HEK293T (cell line): ENCODE measurements around the gene CLEC20A.

Source experiments
- CTCF ChIA-PET: fragments of 350-600 bp; formaldehyde crosslinking; extraction: SDS; loops from one replicate; lab custom pipeline; 2021; ENCODE audit warnings: antibody characterized with exemption, inconsistent platforms; lab: Yijun Ruan, JAX
- POLR2A ChIA-PET: fragments of 350-600 bp; formaldehyde crosslinking; extraction: SDS; loops from one replicate; lab custom pipeline; 2020; ENCODE audit warnings: antibody characterized with exemption, inconsistent platforms; lab: Yijun Ruan, JAX
- DNase-seq: peaks from one replicate; pipeline ENCODE4 v3.0.0; 2012; ENCODE audit warnings: mixed read lengths; ENCODE audit errors: extremely low spot score
- ARNT ChIP-seq: fragments of 450-650 bp; IDR thresholded peaks from 2 replicates; pipeline ENCODE4 v1.6.1; 2017; ENCODE audit warnings: mild to moderate bottlenecking
- BHLHE40 ChIP-seq: fragments of 450-650 bp; IDR thresholded peaks from 2 replicates; pipeline ENCODE4 v1.6.1; 2016; ENCODE audit warnings: mild to moderate bottlenecking, moderate library complexity, borderline replicate concordance
- CTBP1 ChIP-seq: fragments of 450-650 bp; IDR thresholded peaks from 2 replicates; pipeline ENCODE4 v1.6.1; 2016; ENCODE audit warnings: borderline replicate concordance
- ELF4 ChIP-seq: fragments of 450-650 bp; IDR thresholded peaks from 2 replicates; pipeline ENCODE4 v1.6.1; 2017; ENCODE audit warnings: antibody characterized with exemption
- FOXA1 ChIP-seq: fragments of 450-650 bp; IDR thresholded peaks from 2 replicates; pipeline ENCODE4 v1.6.1; 2016; ENCODE audit warnings: mild to moderate bottlenecking
- FOXK2 ChIP-seq: fragments of 450-650 bp; IDR thresholded peaks from 2 replicates; pipeline ENCODE4 v1.6.1; 2016; ENCODE audit warnings: mild to moderate bottlenecking
- FOXM1 ChIP-seq: fragments of 450-650 bp; IDR thresholded peaks from 2 replicates; pipeline ENCODE4 v1.6.1; 2017; ENCODE audit warnings: mild to moderate bottlenecking, borderline replicate concordance
- HDGF ChIP-seq: fragments of 450-650 bp; IDR thresholded peaks from 2 replicates; pipeline ENCODE4 v1.6.1; 2017; ENCODE audit warnings: antibody characterized with exemption, borderline replicate concordance
- L3MBTL2 ChIP-seq: fragments of 450-650 bp; conservative IDR thresholded peaks from 2 replicates; pipeline ENCODE4 v1.6.1; 2016; ENCODE audit warnings: mild to moderate bottlenecking
- LEF1 ChIP-seq: fragments of 450-650 bp; IDR thresholded peaks from 2 replicates; pipeline ENCODE4 v1.6.1; 2017; ENCODE audit warnings: mild to moderate bottlenecking, borderline replicate concordance
- NFRKB ChIP-seq: fragments of 450-650 bp; IDR thresholded peaks from 2 replicates; pipeline ENCODE4 v1.6.1; 2016; ENCODE audit warnings: mild to moderate bottlenecking, moderate library complexity
- SP1 ChIP-seq: fragments of 450-650 bp; IDR thresholded peaks from 2 replicates; pipeline ENCODE4 v1.6.1; 2017
- SUZ12 ChIP-seq: fragments of 450-650 bp; IDR thresholded peaks from 2 replicates; pipeline ENCODE4 v1.6.1; 2016; ENCODE audit warnings: mild to moderate bottlenecking
- TARDBP ChIP-seq: fragments of 450-650 bp; IDR thresholded peaks from 2 replicates; pipeline ENCODE4 v1.6.1; 2016
- ZNF384 ChIP-seq: fragments of 450-650 bp; IDR thresholded peaks from 2 replicates; pipeline ENCODE4 v1.6.1; 2016
- TF ChIP-seq, protein P1 (sequence below): fragments of 450-650 bp; IDR thresholded peaks from 2 replicates; pipeline ENCODE4 v1.6.1; 2016

The CLEC20A gene

GRCh38 chr1:178456472-178456871, 40.3 kb downstream of the CLEC20A start:
- TF ChIP-seq ZNF384, result no peak
- TF ChIP-seq, protein P1, sequence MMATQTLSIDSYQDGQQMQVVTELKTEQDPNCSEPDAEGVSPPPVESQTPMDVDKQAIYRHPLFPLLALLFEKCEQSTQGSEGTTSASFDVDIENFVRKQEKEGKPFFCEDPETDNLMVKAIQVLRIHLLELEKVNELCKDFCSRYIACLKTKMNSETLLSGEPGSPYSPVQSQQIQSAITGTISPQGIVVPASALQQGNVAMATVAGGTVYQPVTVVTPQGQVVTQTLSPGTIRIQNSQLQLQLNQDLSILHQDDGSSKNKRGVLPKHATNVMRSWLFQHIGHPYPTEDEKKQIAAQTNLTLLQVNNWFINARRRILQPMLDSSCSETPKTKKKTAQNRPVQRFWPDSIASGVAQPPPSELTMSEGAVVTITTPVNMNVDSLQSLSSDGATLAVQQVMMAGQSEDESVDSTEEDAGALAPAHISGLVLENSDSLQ, result no peak
- TF ChIP-seq SP1, result no peak
- TF ChIP-seq TARDBP, result no peak
- TF ChIP-seq ELF4, result no peak
- ChIA-PET POLR2A (no interaction called here), CTCF (no interaction called here)
- DNase-seq, result no peak

GRCh38 chr1:178452013-178452412, 44.8 kb downstream of the CLEC20A start:
- POLR2A ChIA-PET, result no interaction called here
- no peak for DNase-seq
- CTCF ChIA-PET, result no interaction called here
- TF ChIP-seq ARNT, result no peak
- TF ChIP-seq SUZ12, result no peak
- TF ChIP-seq CTBP1, result no peak

DNA sequence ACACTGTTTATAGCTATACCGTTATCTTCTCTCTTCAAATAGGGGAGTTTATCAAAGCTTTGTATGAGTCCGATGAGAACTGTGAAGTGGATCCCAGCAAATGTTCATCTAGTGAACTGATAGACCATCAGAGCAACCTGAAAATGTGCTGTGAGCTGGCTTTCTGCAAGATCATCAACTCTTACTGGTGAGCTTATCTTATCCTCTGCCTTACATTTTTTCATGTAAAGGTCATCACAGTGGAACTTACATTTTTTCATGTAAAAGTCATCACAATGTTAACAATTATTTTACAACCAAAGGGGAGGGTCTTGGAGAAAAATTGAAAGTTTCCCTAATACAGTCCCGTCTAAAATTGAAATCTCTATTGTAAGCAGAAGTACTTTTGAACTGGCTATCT, 45.2 kb downstream of the CLEC20A start:
- ChIA-PET POLR2A (no interaction called here), CTCF (no interaction called here)
- DNase-seq, result no peak
- no peak for TF ChIP-seq ZNF384
- no peak for TF ChIP-seq SUZ12
- no peak for TF ChIP-seq FOXK2
- TF ChIP-seq ARNT, result no peak
- no peak for TF ChIP-seq HDGF
- no peak for TF ChIP-seq L3MBTL2
- no peak for TF ChIP-seq LEF1
- TF ChIP-seq FOXM1, result no peak
- TF ChIP-seq, protein P1, result no peak
- no peak for TF ChIP-seq CTBP1
- no peak for TF ChIP-seq NFRKB
- no peak for TF ChIP-seq TARDBP

DNA sequence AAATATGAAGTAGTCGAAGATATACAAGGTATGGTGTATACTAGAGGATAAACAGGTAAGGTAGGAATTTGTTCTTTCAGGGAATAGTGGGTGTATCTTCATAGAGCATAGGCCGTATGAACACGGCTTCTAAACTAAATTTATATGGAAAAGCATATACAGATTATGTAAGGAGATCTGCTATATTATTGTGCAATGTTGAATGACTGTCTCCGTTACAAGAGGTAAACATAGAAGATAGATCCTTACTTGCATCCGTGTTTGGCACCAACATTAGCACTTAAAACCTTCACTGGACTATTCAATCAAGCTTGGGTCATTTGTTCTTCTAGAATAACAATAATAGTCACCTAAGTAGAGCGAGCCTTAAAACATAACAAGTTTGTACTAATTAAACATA, 45.9 kb downstream of the CLEC20A start:
- ChIA-PET POLR2A (no interaction called here), CTCF (no interaction called here)
- TF ChIP-seq, protein P1, result no peak
- TF ChIP-seq SUZ12 (no peak), NFRKB (no peak), CTBP1 (no peak), FOXM1 (no peak)
- no peak for DNase-seq

DNA sequence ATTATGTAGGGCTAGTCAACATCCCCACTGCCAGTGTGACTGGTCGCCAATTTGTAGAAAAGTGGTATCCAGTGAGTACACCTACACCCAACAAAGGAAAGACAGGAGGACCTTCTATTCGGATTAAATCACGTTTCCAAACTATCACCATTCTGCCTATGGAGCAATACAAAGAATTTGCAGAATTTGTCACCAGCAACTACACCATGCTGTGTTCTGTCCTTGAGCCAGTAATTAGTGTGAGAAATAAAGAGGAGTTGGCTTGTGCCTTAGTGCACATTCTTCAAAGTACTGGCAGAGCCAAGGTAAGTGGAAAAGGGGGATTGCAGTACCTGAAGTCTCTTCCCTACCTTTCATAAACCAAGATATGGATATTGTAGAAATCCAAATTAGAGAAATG, 53.8 kb downstream of the CLEC20A start:
- ChIA-PET CTCF (no interaction called here), POLR2A (no interaction called here)
- no peak for TF ChIP-seq ZNF384
- TF ChIP-seq BHLHE40, result no peak
- TF ChIP-seq FOXA1, result no peak
- TF ChIP-seq SP1, result no peak
- no peak for TF ChIP-seq HDGF
- TF ChIP-seq FOXK2, result no peak
- no peak for TF ChIP-seq TARDBP
- DNase-seq, result no peak

DNA sequence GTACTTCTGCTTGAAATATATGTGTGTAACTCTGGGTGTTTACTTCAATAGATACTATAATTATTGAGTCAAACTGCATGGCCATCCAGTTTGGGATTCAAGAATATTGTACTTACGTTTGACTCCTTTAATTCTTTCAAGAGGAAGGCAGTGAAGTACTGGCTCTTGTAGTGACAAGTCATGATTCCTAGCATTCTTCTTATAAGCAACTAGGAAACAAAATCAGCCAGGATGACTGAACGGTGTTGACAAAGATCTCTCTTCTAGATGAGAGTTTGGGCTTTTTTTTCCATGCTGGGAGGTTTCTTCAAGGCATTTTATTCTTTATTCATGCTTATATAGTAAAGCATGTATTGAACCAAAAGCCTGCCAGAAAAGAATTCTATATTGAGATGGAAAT, 58.3 kb downstream of the CLEC20A start:
- POLR2A ChIA-PET, result no interaction called here
- CTCF ChIA-PET, result no interaction called here
- TF ChIP-seq TARDBP, result no peak
- TF ChIP-seq ZNF384, result no peak
- TF ChIP-seq, protein P1, result no peak
- no peak for TF ChIP-seq HDGF
- no peak for TF ChIP-seq SP1
- TF ChIP-seq BHLHE40, result no peak
- no peak for TF ChIP-seq FOXM1
- DNase-seq, result no peak

GRCh38 chr1:178436899-178437298, 59.9 kb downstream of the CLEC20A start:
- TF ChIP-seq TARDBP (no peak), FOXM1 (no peak), L3MBTL2 (no peak), HDGF (no peak), ZNF384 (no peak), CTBP1 (no peak), ELF4 (no peak), ARNT (no peak), FOXK2 (no peak), BHLHE40 (no peak), SP1 (no peak), LEF1 (no peak), SUZ12 (no peak), FOXA1 (no peak), NFRKB (no peak)
- TF ChIP-seq, protein P1, result no peak
- CTCF ChIA-PET, result no interaction called here
- POLR2A ChIA-PET, result no interaction called here
- no peak for DNase-seq
